B cell (primary cell): Measurements from ENCODE around the gene FAM131B. TPM values are rescaled to one million over a fixed set of nuclear protein-coding genes. Genes with fewer than 3 reads are reported as not detected.

Experiments used
- ATAC-seq: fragments of 200-7000 bp; cut with Tn5 transposase; one replicate; pipeline ENCODE4 v1.10.0; 2021; ENCODE audit warnings: low read depth, mild to moderate bottlenecking, moderate number of reproducible peaks, moderate library complexity
- CTCF ChIA-PET: fragments of 350-600 bp; sonication (Branson Sonifier 250); formaldehyde crosslinking; loops from one replicate; lab custom pipeline; 2021; ENCODE audit warnings: antibody characterized with exemption, inconsistent platforms; lab: Charles Lee
- POLR2A ChIA-PET: fragments of 350-600 bp; sonication (Branson Sonifier 250); formaldehyde crosslinking; loops from one replicate; lab custom pipeline; 2021; ENCODE audit warnings: antibody characterized with exemption; lab: Charles Lee
- DNase-seq: peaks from one replicate; pipeline ENCODE4 v3.0.0; 2013
- H2AFZ ChIP-seq: 2 replicates; pipeline ENCODE4 v1.6.1; 2012; ENCODE audit warnings: mild to moderate bottlenecking, low read depth, low read length; ENCODE audit not compliant: insufficient read depth, poor library complexity, severe bottlenecking
- H3K27ac ChIP-seq, 2 donors: 1 replicate in 1 of 2; 2 replicates in 1 of 2; pipeline ENCODE4 v1.5.1; 2012 to 2013; ENCODE audit warnings: low read length in 2 of 2, mild to moderate bottlenecking in 2 of 2, moderate library complexity in 1 of 2
- H3K27me3 ChIP-seq, 4 experiments: fragments of 200-600 bp in 1 of 4; sonication (generic) in 1 of 4; replicated peaks in 1 of 4; 1 replicate in 2 of 4; 2 replicates in 2 of 4; pipeline versions ENCODE4 v1.6.1 to v1.7.0; 2013 to 2016; ENCODE audit warnings: low read length in 3 of 4, mild to moderate bottlenecking in 2 of 4, mixed read lengths in 1 of 4, moderate library complexity in 1 of 4; ENCODE audit not compliant: insufficient read depth in 4 of 4, control insufficient read depth in 3 of 4; ENCODE audit errors: control extremely low read depth in 1 of 4
- H3K36me3 ChIP-seq, 2 experiments: replicated peaks in 1 of 2; 1 replicate in 1 of 2; 2 replicates in 1 of 2; pipeline versions ENCODE4 v1.6.1 to v1.7.1; 2013; ENCODE audit warnings: low read length in 1 of 2; ENCODE audit not compliant: insufficient read depth in 2 of 2, control insufficient read depth in 1 of 2; ENCODE audit errors: control extremely low read depth in 1 of 2, extremely low read depth in 1 of 2
- H3K4me1 ChIP-seq, 2 donors: fragments of 200-600 bp in 1 of 2; sonication (generic) in 1 of 2; 1 replicate in 1 of 2; 2 replicates in 1 of 2; pipeline versions ENCODE4 v1.5.1 to v1.6.1; 2013 to 2017; ENCODE audit warnings: low read length in 2 of 2; ENCODE audit not compliant: control insufficient read depth in 2 of 2, insufficient read depth in 2 of 2
- H3K4me2 ChIP-seq: replicated peaks from 2 replicates; pipeline ENCODE3; 2012; ENCODE audit warnings: mild to moderate bottlenecking, low read depth, low read length; ENCODE audit not compliant: poor library complexity, severe bottlenecking
- H3K4me3 ChIP-seq, 5 experiments: fragments of 200-600 bp in 1 of 5; sonication (generic) in 1 of 5; 1 replicate in 3 of 5; 2 replicates in 2 of 5; pipeline versions ENCODE4 v1.5.1 to v1.7.0; 2011 to 2016; ENCODE audit warnings: low read length in 4 of 5, mild to moderate bottlenecking in 4 of 5, low read depth in 2 of 5, control low read depth in 1 of 5, moderate library complexity in 1 of 5; ENCODE audit not compliant: insufficient read depth in 1 of 5; ENCODE audit errors: control extremely low read depth in 1 of 5, extremely low read depth in 1 of 5
- H3K79me2 ChIP-seq: fragments of 200-600 bp; sonication (generic); one replicate; pipeline ENCODE4 v1.6.0; 2016; ENCODE audit warnings: low read length; ENCODE audit not compliant: control insufficient read depth, insufficient read depth
- H3K9ac ChIP-seq: fragments of 200-600 bp; sonication (generic); 2 replicates; pipeline ENCODE4 v1.6.1; 2017; ENCODE audit warnings: mild to moderate bottlenecking, low read length, moderate library complexity
- H3K9me3 ChIP-seq, 3 donors: one replicate each; pipeline versions ENCODE4 v1.6.1 to v1.7.1; 2013; ENCODE audit warnings: low read length in 2 of 3; ENCODE audit not compliant: control insufficient read depth in 2 of 3, insufficient read depth in 1 of 3; ENCODE audit errors: control extremely low read depth in 1 of 3
- H4K20me1 ChIP-seq: 2 replicates; pipeline ENCODE4 v1.6.0; 2012; ENCODE audit warnings: mild to moderate bottlenecking, low read length; ENCODE audit not compliant: insufficient read depth, control insufficient read depth, poor library complexity, severe bottlenecking
- H3K27ac Mint-ChIP-seq: one replicate; pipeline ENCODE4 v1.8.0; 2021; ENCODE audit warnings: mixed read lengths
- H3K27me3 Mint-ChIP-seq: one replicate; pipeline ENCODE4 v1.8.0; 2021; ENCODE audit warnings: mixed read lengths
- H3K4me1 Mint-ChIP-seq: one replicate; pipeline ENCODE4 v1.8.0; 2021; ENCODE audit warnings: mixed read lengths
- H3K4me3 Mint-ChIP-seq: one replicate; pipeline ENCODE4 v1.8.0; 2021; ENCODE audit warnings: mixed read lengths
- H3K9me3 Mint-ChIP-seq: one replicate; pipeline ENCODE4 v1.8.0; 2022; ENCODE audit warnings: mixed read lengths; ENCODE audit not compliant: insufficient read depth
- EZH2 ChIP-seq: IDR thresholded peaks from 2 replicates; pipeline ENCODE4 v1.6.1; 2012; ENCODE audit warnings: borderline replicate concordance, low read depth, mild to moderate bottlenecking, moderate library complexity, low read length; ENCODE audit not compliant: insufficient read depth, poor library complexity, severe bottlenecking
- WGBS: methylation state at CpG from one replicate; pipeline ENCODE4 v1.1.5; 2013; ENCODE audit warnings: missing lambda C conversion rate; ENCODE audit not compliant: insufficient coverage; 5-methylcytosine and 5-hydroxymethylcytosine counted together
- intact Hi-C: fragments of 100-400 bp; cut with micrococcal nuclease; formaldehyde crosslinking; loops from one replicate; pipeline ENCODE4 v1.10.0; 2022
- polyA plus RNA-seq: library from polyadenylated mRNA; depleted of rRNA; stranded (reverse); fragments of >200 nt; gene quantifications from 2 replicates; pipeline ENCODE4 v1.2.3, GENCODE V29; 2012
- total RNA-seq, 2 donors: library from RNA; stranded (reverse); fragments of 120-200 nt in 1 of 2; gene quantifications; 1 replicate in 1 of 2; 2 replicates in 1 of 2; pipeline versions ENCODE4 v1.2.3 to v1.2.4, GENCODE V29; 2013 to 2022
- TF ChIP-seq, protein P1 (sequence below): fragments of 200-600 bp; IDR thresholded peaks from one replicate; pipeline ENCODE4 v1.8.0; 2022; ENCODE audit warnings: antibody characterized with exemption, mild to moderate bottlenecking

The FAM131B gene
- total and polyA plus RNA-seq, 2 donors (not counting 1 experiment from before 2014, with no cell fraction given) = 0.05 TPM; not detected in 1

GRCh38 chr7:143401265-143401664 is 38.8 kb upstream of the FAM131B start:
- Histone ChIP-seq H3K27me3 (no peaks in the 10 kb centered on the region), H3K79me2 (no peaks in the 10 kb centered on the region), H3K9me3 (no peaks in the 10 kb centered on the region), H3K4me3 (no peak overlapping the region), H3K27ac (no peak overlapping the region), H3K36me3 (no peaks in the 10 kb centered on the region), H3K4me2 (no peak overlapping the region), H2AFZ (no peak overlapping the region), H4K20me1 (no peaks in the 10 kb centered on the region), H3K9ac (no peak overlapping the region), H3K4me1 (no peaks in the 10 kb centered on the region)
- DNase-seq (no peak), ATAC-seq (no peak)
- H3K27ac Mint-ChIP-seq = no peak overlapping the region
- H3K4me3 Mint-ChIP-seq = no peak overlapping the region
- no peaks in the 10 kb centered on the region for H3K27me3 Mint-ChIP-seq
- CTCF ChIA-PET = interaction anchor here (1.0 to 2.0 kb wide), 2 partner anchors 16 to 161 kb away, joined by 4 to 5 read pairs; no protein-coding TSS in a partner anchor
- no peak for TF ChIP-seq EZH2
- TF ChIP-seq, protein P1, sequence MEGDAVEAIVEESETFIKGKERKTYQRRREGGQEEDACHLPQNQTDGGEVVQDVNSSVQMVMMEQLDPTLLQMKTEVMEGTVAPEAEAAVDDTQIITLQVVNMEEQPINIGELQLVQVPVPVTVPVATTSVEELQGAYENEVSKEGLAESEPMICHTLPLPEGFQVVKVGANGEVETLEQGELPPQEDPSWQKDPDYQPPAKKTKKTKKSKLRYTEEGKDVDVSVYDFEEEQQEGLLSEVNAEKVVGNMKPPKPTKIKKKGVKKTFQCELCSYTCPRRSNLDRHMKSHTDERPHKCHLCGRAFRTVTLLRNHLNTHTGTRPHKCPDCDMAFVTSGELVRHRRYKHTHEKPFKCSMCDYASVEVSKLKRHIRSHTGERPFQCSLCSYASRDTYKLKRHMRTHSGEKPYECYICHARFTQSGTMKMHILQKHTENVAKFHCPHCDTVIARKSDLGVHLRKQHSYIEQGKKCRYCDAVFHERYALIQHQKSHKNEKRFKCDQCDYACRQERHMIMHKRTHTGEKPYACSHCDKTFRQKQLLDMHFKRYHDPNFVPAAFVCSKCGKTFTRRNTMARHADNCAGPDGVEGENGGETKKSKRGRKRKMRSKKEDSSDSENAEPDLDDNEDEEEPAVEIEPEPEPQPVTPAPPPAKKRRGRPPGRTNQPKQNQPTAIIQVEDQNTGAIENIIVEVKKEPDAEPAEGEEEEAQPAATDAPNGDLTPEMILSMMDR = no peak
- H3K4me1 Mint-ChIP-seq = no peaks in the 10 kb centered on the region
- over 99% methylated on average over 12 of the region's 12 CpGs for WGBS
- POLR2A ChIA-PET = interaction anchor here (0.6 kb wide), 1 partner anchor 21 kb away, joined by 6 read pairs; no protein-coding TSS in a partner anchor
- H3K9me3 Mint-ChIP-seq = no peaks in the 10 kb centered on the region
- intact Hi-C loops = no loop called here

DNA sequence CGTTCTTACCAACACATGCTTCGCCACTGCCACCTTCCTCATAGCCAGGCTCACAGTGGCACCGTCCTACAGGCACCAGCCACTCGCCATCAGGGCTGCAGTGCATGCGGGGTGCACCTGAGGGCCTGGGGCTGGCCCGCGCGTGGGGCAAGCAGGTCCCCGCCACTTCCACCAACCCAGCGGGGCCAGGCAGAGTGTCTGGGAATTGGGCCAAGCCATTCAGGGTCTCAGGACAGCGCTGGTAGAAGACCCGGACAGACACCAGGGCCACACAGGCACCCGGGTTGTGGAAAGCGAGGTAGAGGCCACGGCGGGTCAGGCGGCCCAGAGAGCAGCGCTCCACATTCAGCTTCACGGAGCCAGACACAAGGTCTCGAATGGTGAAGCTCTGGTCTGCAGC is 37.1 kb upstream of the FAM131B start:
- Histone ChIP-seq H3K9me3 (no peaks in the 10 kb centered on the region), H2AFZ (no peak overlapping the region), H3K4me1 (no peaks in the 10 kb centered on the region), H3K27me3 (no peaks in the 10 kb centered on the region), H3K9ac (no peak overlapping the region), H3K79me2 (no peaks in the 10 kb centered on the region), H4K20me1 (no peaks in the 10 kb centered on the region), H3K4me3 (no peak overlapping the region), H3K36me3 (no peaks in the 10 kb centered on the region), H3K27ac (no peak overlapping the region), H3K4me2 (no peak overlapping the region)
- no peak for ATAC-seq
- intact Hi-C loops = no loop called here
- no peaks in the 10 kb centered on the region for H3K4me1 Mint-ChIP-seq
- no peak overlapping the region for H3K27ac Mint-ChIP-seq
- ChIA-PET CTCF (no interaction called here), POLR2A (no interaction called here)
- no peak for DNase-seq
- H3K9me3 Mint-ChIP-seq = no peaks in the 10 kb centered on the region
- no peaks in the 10 kb centered on the region for H3K27me3 Mint-ChIP-seq
- 95% methylated on average over 13 of the region's 20 CpGs for WGBS
- H3K4me3 Mint-ChIP-seq = no peak overlapping the region
- TF ChIP-seq, protein P1 = no peak
- TF ChIP-seq EZH2 = no peak
